GM23248 (cell line): ENCODE measurements around the gene CYRIA. TPM values are rescaled to one million over a fixed set of nuclear protein-coding genes. Genes with fewer than 3 reads are reported as not detected.
A peak's percentile ranks its signal among the peaks of the same experiment; 100 is the strongest.

Source experiments
- DNase-seq: peaks from one replicate; pipeline ENCODE4 v3.0.0-alpha.2; 2015
- H2AFZ ChIP-seq: fragments of 200-600 bp; sonication (generic); 2 replicates; pipeline ENCODE4 v1.6.1; 2016; ENCODE audit warnings: antibody characterized with exemption
- H3F3A ChIP-seq: fragments of 200-600 bp; sonication (generic); 2 replicates; pipeline ENCODE4 v1.6.1; 2016; ENCODE audit warnings: mild to moderate bottlenecking, antibody characterized with exemption, mixed run types; ENCODE audit not compliant: insufficient read depth
- H3K27ac ChIP-seq: fragments of 200-600 bp; sonication (generic); 2 replicates; pipeline ENCODE4 v1.5.1; 2016; ENCODE audit warnings: mild to moderate bottlenecking
- H3K27me3 ChIP-seq: fragments of 200-600 bp; sonication (generic); replicated peaks from 2 replicates; pipeline ENCODE4 v1.6.1; 2016; ENCODE audit warnings: mild to moderate bottlenecking; ENCODE audit not compliant: insufficient read depth
- H3K36me3 ChIP-seq: fragments of 200-600 bp; sonication (generic); 2 replicates; pipeline ENCODE4 v1.6.1; 2016; ENCODE audit warnings: low read depth, mild to moderate bottlenecking
- H3K4me1 ChIP-seq: fragments of 200-600 bp; sonication (generic); 2 replicates; pipeline ENCODE4 v1.6.1; 2016; ENCODE audit warnings: mild to moderate bottlenecking; ENCODE audit not compliant: insufficient read depth
- H3K4me2 ChIP-seq: fragments of 200-600 bp; sonication (generic); one replicate; pipeline ENCODE4 v1.6.1; 2016; ENCODE audit warnings: mild to moderate bottlenecking; ENCODE audit not compliant: unreplicated experiment
- H3K4me3 ChIP-seq: fragments of 200-600 bp; sonication (generic); 2 replicates; pipeline ENCODE4 v1.5.1; 2016; ENCODE audit warnings: mild to moderate bottlenecking
- H3K79me2 ChIP-seq: fragments of 200-600 bp; sonication (generic); 2 replicates; pipeline ENCODE4 v1.6.1; 2016; ENCODE audit warnings: mild to moderate bottlenecking; ENCODE audit not compliant: insufficient read depth
- H3K9ac ChIP-seq: fragments of 200-600 bp; sonication (generic); 2 replicates; pipeline ENCODE4 v1.6.1; 2016; ENCODE audit warnings: mild to moderate bottlenecking
- H3K9me2 ChIP-seq: fragments of 200-600 bp; sonication (generic); 2 replicates; pipeline ENCODE4 v1.6.1; 2016; ENCODE audit warnings: mixed run types, mild to moderate bottlenecking, moderate library complexity; ENCODE audit not compliant: insufficient read depth
- H3K9me3 ChIP-seq: fragments of 200-600 bp; sonication (generic); one replicate; pipeline ENCODE4 v1.6.1; 2017; ENCODE audit warnings: low read depth
- H4K20me1 ChIP-seq: fragments of 200-600 bp; sonication (generic); 2 replicates; pipeline ENCODE4 v1.6.0; 2016; ENCODE audit not compliant: insufficient read depth
- EZH2 ChIP-seq: fragments of 200-600 bp; sonication (generic); IDR thresholded peaks from 2 replicates; pipeline ENCODE4 v1.6.1; 2018; ENCODE audit warnings: antibody characterized with exemption, mild to moderate bottlenecking; ENCODE audit not compliant: insufficient read depth, poor library complexity, severe bottlenecking
- EZH2phosphoT487 ChIP-seq: fragments of 200-600 bp; sonication (generic); IDR thresholded peaks from 2 replicates; pipeline ENCODE4 v1.6.1; 2018; ENCODE audit warnings: antibody characterized with exemption, moderate library complexity, mild to moderate bottlenecking, low read depth; ENCODE audit not compliant: insufficient read depth
- WGBS, 2 experiments: methylation state at CpG; one replicate each; pipeline ENCODE4 v1.1.6; 2015 to 2017; ENCODE audit warnings: low lambda C conversion rate in 2 of 2, low coverage in 1 of 2; ENCODE audit errors: missing lambda C conversion rate in 2 of 2; 5-methylcytosine and 5-hydroxymethylcytosine counted together
- in situ Hi-C: fragments of 300-500 bp; cut with MboI; formaldehyde crosslinking; loops from 2 replicates; pipeline ENCODE4 v1.15.0; 2020
- polyA plus RNA-seq: library from polyadenylated mRNA; unstranded; fragments of >200 nt; fragmentation: Nextera tagmentation; extraction: Ambion mirVana; gene quantifications from 2 replicates; pipeline ENCODE4 v1.2.1, GENCODE V29; 2016
- total RNA-seq: library from RNA; depleted of rRNA; stranded (reverse); fragments of >200 nt; shearing (Covaris generic); gene quantifications from 2 replicates; pipeline ENCODE4 v1.2.3, GENCODE V29; 2014

Gene CYRIA
- total and polyA plus RNA-seq, 2 experiments from 2014 or later: not detected

DNA sequence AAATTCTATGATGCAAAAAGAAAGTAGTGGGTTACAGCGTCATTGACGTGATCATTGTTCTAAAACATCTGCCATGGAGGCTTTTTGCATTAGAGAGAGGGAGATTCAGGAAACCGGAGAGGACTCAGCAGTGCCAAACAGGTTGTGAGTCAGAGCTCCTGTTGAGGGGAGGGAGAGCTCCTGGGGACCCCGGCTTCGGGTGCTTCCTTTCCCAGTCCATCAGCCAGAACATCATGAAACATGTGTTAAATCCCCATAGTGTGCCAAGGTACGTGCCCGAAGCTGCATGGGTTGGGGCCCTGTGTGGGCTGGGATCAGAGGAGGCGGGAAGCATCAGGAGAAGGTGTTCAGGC is 791 bp upstream of the CYRIA start:
- Histone ChIP-seq H4K20me1 (no peaks in the 10 kb centered on the region), H2AFZ (no peak overlapping the region), H3K4me1 (no peaks in the 10 kb centered on the region), H3K9me2 (no peaks in the 10 kb centered on the region), H3K4me2 (peak overlapping the region; percentile 54), H3K9ac (no peak overlapping the region), H3K36me3 (no peaks in the 10 kb centered on the region), H3K27me3 (peaks cover 53% of the 10 kb centered on the region), H3K4me3 (no peak overlapping the region), H3F3A (no peaks in the 10 kb centered on the region), H3K27ac (no peak overlapping the region), H3K9me3 (no peaks in the 10 kb centered on the region), H3K79me2 (no peaks in the 10 kb centered on the region)
- 45 to 46% methylated on average over 8 of the region's 8 CpGs for WGBS, 2 experiments
- DNase-seq: no peak
- TF ChIP-seq EZH2: no peak
- TF ChIP-seq EZH2phosphoT487: no peak
- in situ Hi-C loops: no loop called here

DNA sequence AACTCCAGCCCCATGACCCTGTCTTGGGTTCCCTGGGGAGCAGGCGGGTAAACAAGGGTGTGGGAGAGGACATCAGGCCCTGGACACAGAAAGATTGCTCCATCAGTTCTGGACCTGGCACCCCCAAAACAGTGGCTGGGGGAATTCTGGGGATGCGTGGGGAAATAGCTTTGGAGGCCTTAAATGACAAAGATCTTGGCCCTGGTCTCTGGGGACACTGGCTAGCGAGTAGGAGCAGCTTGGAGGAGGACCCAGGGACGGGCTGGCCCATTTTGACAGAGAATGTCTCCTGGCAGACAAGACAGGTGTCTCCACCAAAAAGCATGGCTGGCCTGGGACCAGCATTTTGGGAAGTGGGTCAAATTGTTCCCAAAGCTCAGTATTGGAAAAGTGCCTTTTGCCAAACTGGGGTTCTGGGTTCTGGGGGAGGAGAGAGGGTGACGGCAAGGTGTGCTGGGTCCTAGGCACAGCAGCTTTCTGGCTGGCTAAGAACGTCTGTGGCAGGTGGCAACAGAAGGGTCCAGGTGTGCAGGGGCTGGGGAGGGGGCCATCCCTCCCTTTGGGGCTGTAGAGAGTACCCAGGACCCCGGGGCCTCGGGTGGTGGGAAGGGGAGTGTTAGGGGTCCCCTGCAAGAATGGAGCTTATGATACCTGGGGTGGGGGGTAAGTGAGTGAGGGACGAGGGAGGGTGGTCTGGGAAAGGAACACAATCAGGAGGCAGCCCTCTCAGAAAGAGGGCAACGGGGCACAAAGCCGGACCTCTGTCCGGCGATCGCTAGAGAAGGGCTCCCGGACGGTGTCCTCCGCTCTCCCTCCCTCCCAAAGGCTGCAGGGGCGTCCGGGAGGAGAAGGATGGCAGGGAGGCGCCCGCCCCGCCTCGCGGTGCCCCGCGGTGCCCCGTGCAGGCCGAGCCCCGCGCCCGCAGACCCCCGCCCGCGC is 556 bp downstream of the CYRIA start:
- Histone ChIP-seq H3K9me3 (no peaks in the 10 kb centered on the region), H3K27ac (no peak overlapping the region), H3K27me3 (peaks cover 62% of the 10 kb centered on the region), H3K4me2 (peak overlapping the region; percentile 37), H3K4me3 (peak overlapping the region; percentile 43; the same call in 1 of the 2 replicates), H4K20me1 (no peaks in the 10 kb centered on the region), H3K36me3 (no peaks in the 10 kb centered on the region), H3K9me2 (no peaks in the 10 kb centered on the region), H3K9ac (no peak overlapping the region), H2AFZ (no peak overlapping the region), H3K4me1 (no peaks in the 10 kb centered on the region), H3F3A (no peaks in the 10 kb centered on the region), H3K79me2 (no peaks in the 10 kb centered on the region)
- no peak for DNase-seq
- TF ChIP-seq EZH2 (no peak), EZH2phosphoT487 (no peak)
- in situ Hi-C loops: no loop called here
- 18 to 25% methylated on average over 10 to 17 of the region's 34 CpGs for WGBS, 2 experiments

DNA sequence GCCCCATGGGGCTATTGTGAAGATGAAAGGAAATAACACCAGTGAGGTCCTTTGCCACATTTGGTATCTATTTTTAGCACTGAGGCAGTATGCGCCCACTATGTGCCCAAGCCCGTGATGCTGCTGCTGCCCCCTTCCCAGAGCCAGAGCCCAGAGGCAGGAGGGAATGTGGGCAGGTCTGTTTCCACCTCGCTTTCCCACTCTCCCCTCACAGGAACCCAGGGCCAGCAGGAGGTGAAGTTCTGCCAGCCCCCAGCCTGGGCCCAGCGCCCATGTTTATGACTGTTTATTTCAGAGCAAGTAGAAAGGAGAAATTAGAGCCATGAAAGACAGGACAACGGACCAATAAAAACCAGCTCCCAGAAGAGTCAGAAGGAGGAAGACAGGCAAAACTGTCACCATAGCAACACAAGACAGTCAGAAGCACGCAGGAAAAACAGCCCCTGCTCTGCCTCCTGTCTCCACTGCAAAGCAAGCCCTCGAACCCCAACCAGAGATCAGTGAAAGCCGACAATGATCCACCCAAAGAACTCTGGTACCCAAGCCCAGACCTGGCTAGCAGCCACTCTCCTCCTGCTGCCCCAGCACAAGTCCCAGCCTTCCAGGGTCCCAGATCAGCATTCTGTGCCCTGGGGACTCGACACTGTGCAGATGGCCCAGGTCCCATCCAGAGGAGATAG is 1.4 kb downstream of the CYRIA start:
- H3K79me2 ChIP-seq: no peaks in the 10 kb centered on the region
- no peaks in the 10 kb centered on the region for H4K20me1 ChIP-seq
- no peak overlapping the region for H3K9ac ChIP-seq
- peak; percentile 19 for DNase-seq
- TF ChIP-seq EZH2 (no peak), EZH2phosphoT487 (no peak)
- 70 to 71% methylated on average over 9 of the region's 9 CpGs for WGBS, 2 experiments
- H3F3A ChIP-seq: no peaks in the 10 kb centered on the region
- H3K27me3 ChIP-seq: peaks cover 62% of the 10 kb centered on the region
- no peaks in the 10 kb centered on the region for H3K36me3 ChIP-seq
- H3K4me3 ChIP-seq: no peak overlapping the region
- no peaks in the 10 kb centered on the region for H3K9me3 ChIP-seq
- H3K9me2 ChIP-seq: no peaks in the 10 kb centered on the region
- no peak overlapping the region for H3K4me2 ChIP-seq
- no peak overlapping the region for H2AFZ ChIP-seq
- no peak overlapping the region for H3K27ac ChIP-seq
- H3K4me1 ChIP-seq: no peaks in the 10 kb centered on the region
- in situ Hi-C loops: no loop called here

DNA sequence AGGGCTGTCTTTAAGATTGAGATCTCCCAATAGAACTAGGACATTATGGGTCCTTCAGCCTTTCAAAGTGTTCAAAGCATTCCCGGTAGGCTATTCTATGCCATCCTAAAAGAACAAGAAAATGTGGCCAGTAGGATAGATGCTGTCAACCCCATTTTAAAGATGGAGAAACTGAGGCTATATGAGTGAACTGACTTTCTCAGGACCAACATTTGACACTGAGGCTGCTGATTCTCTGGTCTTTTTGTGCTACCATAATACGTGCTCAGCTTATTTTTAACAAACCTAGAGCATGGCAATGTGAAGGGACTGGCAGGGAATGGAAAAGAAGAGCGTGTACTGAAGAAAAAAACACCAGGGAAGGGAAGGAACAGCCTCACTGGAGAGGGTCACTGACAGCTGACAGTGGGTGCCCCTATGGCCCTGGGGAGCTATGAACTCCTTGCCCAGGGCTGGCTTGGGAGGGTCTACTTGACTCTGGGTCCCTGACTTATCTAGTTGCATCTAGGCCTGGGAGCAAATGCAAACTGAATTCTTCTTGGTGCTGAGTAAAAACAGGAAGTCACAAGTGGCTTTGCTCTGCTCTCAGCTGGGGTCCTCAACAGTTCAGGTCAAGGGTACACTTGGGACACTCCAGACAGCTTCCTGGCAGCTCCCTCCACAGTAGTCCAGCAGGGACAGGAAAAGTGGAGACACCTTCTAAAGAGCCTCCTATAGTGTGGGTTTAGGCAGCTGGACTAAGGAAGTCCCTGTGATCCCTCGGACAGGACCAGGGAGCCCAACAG is 2.3 kb downstream of the CYRIA start:
- Histone ChIP-seq H3K9me2 (no peaks in the 10 kb centered on the region), H3K9ac (no peak overlapping the region), H3K9me3 (no peaks in the 10 kb centered on the region), H3K36me3 (no peaks in the 10 kb centered on the region), H2AFZ (no peak overlapping the region), H3F3A (no peaks in the 10 kb centered on the region), H4K20me1 (no peaks in the 10 kb centered on the region), H3K4me2 (no peak overlapping the region), H3K4me3 (no peak overlapping the region), H3K27me3 (peaks cover 64% of the 10 kb centered on the region), H3K79me2 (no peaks in the 10 kb centered on the region), H3K27ac (no peak overlapping the region), H3K4me1 (no peaks in the 10 kb centered on the region)
- 81 to 85% methylated on average over 4 of the region's 4 CpGs for WGBS, 2 experiments
- DNase-seq: no peak
- TF ChIP-seq EZH2phosphoT487 (no peak), EZH2 (no peak)
- in situ Hi-C loops: no loop called here
